HG03442 (cell line): ENCODE results near the gene AEBP1.

Experiments used
- ATAC-seq: cut with Tn5 transposase; IDR thresholded peaks from one replicate; pipeline ENCODE4 v1.9.1; 2021; ENCODE audit warnings: mild to moderate bottlenecking, moderate library complexity; ENCODE audit not compliant: unreplicated experiment

The AEBP1 gene

GRCh38 chr7:44139311-44140010 lies 35.3 kb downstream of the AEBP1 start:
- no peak for ATAC-seq

GRCh38 chr7:44140341-44140740 lies 36.2 kb downstream of the AEBP1 start:
- ATAC-seq: no peak

- ATAC-seq: no peak
Observed at GRCh38 chr7:44141221-44141850, 37.2 kb downstream of the AEBP1 start, which contains the start of gene MYL7. MYL7 (minus strand) TSS chr7:44141332; CDS start chr7:44141305, 27 bp downstream.

GRCh38 chr7:44142028-44142427 lies 37.9 kb downstream of the AEBP1 start:
- no peak for ATAC-seq

- ATAC-seq: no peak
Observed at GRCh38 chr7:44143646-44144250, 39.6 kb downstream of the AEBP1 start.

GRCh38 chr7:44144426-44144967 lies 40.4 kb downstream of the AEBP1 start:
- ATAC-seq: no peak

GRCh38 chr7:44144968-44145478 lies 40.9 kb downstream of the AEBP1 start:
- no peak for ATAC-seq

- ATAC-seq: no peak
Observed at GRCh38 chr7:44145479-44145968, 41.4 kb downstream of the AEBP1 start.

GRCh38 chr7:44145969-44146911 lies 42.1 kb downstream of the AEBP1 start:
- ATAC-seq: no peak

- no peak for ATAC-seq
Observed at GRCh38 chr7:44147026-44147991, 43.2 kb downstream of the AEBP1 start.

- no peak for ATAC-seq
Observed at GRCh38 chr7:44148166-44148565, 44.0 kb downstream of the AEBP1 start.

GRCh38 chr7:44148961-44149536 lies 44.9 kb downstream of the AEBP1 start:
- ATAC-seq: no peak

GRCh38 chr7:44149571-44150465 lies 45.7 kb downstream of the AEBP1 start:
- no peak for ATAC-seq

GRCh38 chr7:44150466-44150832 lies 46.3 kb downstream of the AEBP1 start:
- no peak for ATAC-seq

GRCh38 chr7:44150966-44151941 lies 47.1 kb downstream of the AEBP1 start:
- ATAC-seq: no peak

GRCh38 chr7:44151956-44152355 lies 47.8 kb downstream of the AEBP1 start:
- ATAC-seq: no peak
